Thymus (tissue), 14 donors: ENCODE measurements around the gene CALHM1. TPM values are rescaled to one million over a fixed set of nuclear protein-coding genes. Genes with fewer than 3 reads are reported as not detected.
"Not testable (repeated sequence)": the region's sequence is repeated elsewhere in the genome, so short reads cannot be mapped to it uniquely, and the experiment has no call there.

Experiments used
- DNase-seq, 9 donors: peaks; one replicate each; pipeline ENCODE4 v3.0.0-alpha.2; 2013; ENCODE audit warnings: low spot score in 9 of 9, low read depth in 6 of 9, missing footprints in 1 of 9
- H3K27ac ChIP-seq, 2 donors: one replicate each; pipeline ENCODE4 v1.5.1; 2013; ENCODE audit warnings: control low read depth in 1 of 2, low read depth in 1 of 2, low read length in 1 of 2, mild to moderate bottlenecking in 1 of 2, moderate library complexity in 1 of 2
- H3K27me3 ChIP-seq, 2 donors: one replicate each; pipeline ENCODE4 v1.5.1; 2013; ENCODE audit warnings: low read length in 1 of 2; ENCODE audit not compliant: control insufficient read depth in 2 of 2, insufficient read depth in 1 of 2
- H3K36me3 ChIP-seq, 2 donors: one replicate each; pipeline ENCODE4 v1.5.1; 2013; ENCODE audit warnings: low read length in 1 of 2, mild to moderate bottlenecking in 1 of 2, moderate library complexity in 1 of 2; ENCODE audit not compliant: control insufficient read depth in 2 of 2, insufficient read depth in 2 of 2
- H3K4me1 ChIP-seq, 2 donors: one replicate each; pipeline ENCODE4 v1.5.1; 2013; ENCODE audit warnings: low read length in 2 of 2; ENCODE audit not compliant: control insufficient read depth in 2 of 2, insufficient read depth in 2 of 2
- H3K4me3 ChIP-seq, 2 donors: one replicate each; pipeline ENCODE4 v1.5.1; 2013; ENCODE audit warnings: low read length in 2 of 2, control low read depth in 1 of 2, mild to moderate bottlenecking in 1 of 2
- H3K9me3 ChIP-seq, 2 donors: one replicate each; pipeline ENCODE4 v1.5.1; 2013; ENCODE audit warnings: low read length in 1 of 2, mild to moderate bottlenecking in 1 of 2; ENCODE audit not compliant: control insufficient read depth in 2 of 2, insufficient read depth in 1 of 2
- WGBS: extraction: QIAGEN DNeasy Blood & Tissue Kit; methylation state at CpG from one replicate; pipeline ENCODE4 v1.1.7; 2013; 5-methylcytosine and 5-hydroxymethylcytosine counted together
- long read RNA-seq, 10 donors: transcript quantifications; one replicate each; lab custom pipeline, GENCODE V29; 2026
- polyA plus RNA-seq: library from polyadenylated mRNA; stranded (reverse); fragments of 200-250 nt; gene quantifications from one replicate; pipeline ENCODE4 v1.2.3, GENCODE V29; 2013
- total RNA-seq: library from RNA; stranded (reverse); fragments of 120-200 nt; gene quantifications from one replicate; pipeline ENCODE4 v1.2.4, GENCODE V29; 2013
- donor health status: healthy.

Gene CALHM1
- total RNA-seq (0.09 TPM), polyA plus RNA-seq (0.05 TPM)
- long read RNA-seq, donor 1, result 0 reads
- long read RNA-seq, donor 2, result 0 reads
- long read RNA-seq, donor 3, result 0 reads
- long read RNA-seq, donor 4, result 0 reads
- long read RNA-seq, donor 5, result 0 reads
- long read RNA-seq, donor 6, result 0 reads
- long read RNA-seq, donor 7, result 0 reads
- long read RNA-seq, donor 8, result 0 reads
- long read RNA-seq, donor 9, result 0 reads
- long read RNA-seq, donor 10, result 0 reads

- no peaks in the 10 kb centered on the region for H3K9me3 ChIP-seq
- 40% methylated on average over 9 of the region's 9 CpGs for WGBS
- H3K36me3 ChIP-seq, result no peaks in the 10 kb centered on the region
Measured at GRCh38 chr10:103458720-103459119, at the start of gene CALHM1. CALHM1 (minus strand) TSS chr10:103458900; CDS start chr10:103458751, 149 bp downstream.

GRCh38 chr10:103507235-103508191, 48.8 kb upstream of the CALHM1 start:
- 76% methylated on average over 10 of the region's 10 CpGs for WGBS
- Histone ChIP-seq H3K27ac (peak overlapping the region in 1 of 2 donors; percentile 3), H3K4me3 (no peak overlapping the region), H3K27me3 (peaks cover 0 to 4% of the 10 kb centered on the region in 2 donors), H3K9me3 (no peaks in the 10 kb centered on the region), H3K4me1 (peaks cover 2 to 7% of the 10 kb centered on the region in 2 donors), H3K36me3 (no peaks in the 10 kb centered on the region)
- DNase-seq, result no peak

More at GRCh38 chr10:103458720-103459119, at the start of gene CALHM1:
- Histone ChIP-seq H3K4me1 (peaks cover 0 to 9% of the 10 kb centered on the region in 2 donors), H3K4me3 (no peak within 1 kb of the TSS), H3K27me3 (no peaks in the 10 kb centered on the region), H3K27ac (no peak within 1 kb of the TSS)
- DNase-seq, result peak in 3 of 9 donors; percentile 19 to 48 (median 24)

- Histone ChIP-seq H3K4me1 (peaks cover 2 to 7% of the 10 kb centered on the region in 2 donors), H3K27ac (no peak overlapping the region), H3K9me3 (no peaks in the 10 kb centered on the region), H3K36me3 (no peaks in the 10 kb centered on the region), H3K4me3 (no peak overlapping the region), H3K27me3 (peaks cover 0 to 4% of the 10 kb centered on the region in 2 donors)
- DNase-seq, result no peak
- WGBS, result over 99% methylated on average over 4 of the region's 4 CpGs
Measured at GRCh38 chr10:103506061-103506460, 47.4 kb upstream of the CALHM1 start.

GRCh38 chr10:103504181-103504783, 45.6 kb upstream of the CALHM1 start:
- H3K27ac ChIP-seq, result no peak overlapping the region
- 24% methylated on average over 10 of the region's 10 CpGs for WGBS
- H3K9me3 ChIP-seq, result no peaks in the 10 kb centered on the region
- no peaks in the 10 kb centered on the region for H3K36me3 ChIP-seq
- H3K4me1 ChIP-seq, result peaks cover 2 to 7% of the 10 kb centered on the region in 2 donors
- peak in 1 of 9 donors; percentile 28 for DNase-seq
- no peak overlapping the region for H3K4me3 ChIP-seq
- peaks cover 0 to 12% of the 10 kb centered on the region in 2 donors for H3K27me3 ChIP-seq

GRCh38 chr10:103503777-103504176, 45.1 kb upstream of the CALHM1 start:
- H3K9me3 ChIP-seq, DNase-seq, H3K4me1 ChIP-seq, H3K36me3 ChIP-seq, H3K27ac ChIP-seq, H3K4me3 ChIP-seq: not testable (repeated sequence)
- H3K27me3 ChIP-seq, result peaks cover 0 to 12% of the 10 kb centered on the region in 2 donors
- 96% methylated on average over 6 of the region's 6 CpGs for WGBS

- H3K4me1 ChIP-seq, result peaks cover 2 to 7% of the 10 kb centered on the region in 2 donors
- no peaks in the 10 kb centered on the region for H3K36me3 ChIP-seq
- 81% methylated on average over 13 of the region's 13 CpGs for WGBS
- H3K27ac ChIP-seq, result no peak overlapping the region
- no peaks in the 10 kb centered on the region for H3K9me3 ChIP-seq
- no peak for DNase-seq
- no peak overlapping the region for H3K4me3 ChIP-seq
- H3K27me3 ChIP-seq, result peaks cover 0 to 12% of the 10 kb centered on the region in 2 donors
Measured at GRCh38 chr10:103502849-103503660, 44.4 kb upstream of the CALHM1 start.

GRCh38 chr10:103501186-103501585, 42.5 kb upstream of the CALHM1 start:
- Histone ChIP-seq H3K36me3 (no peaks in the 10 kb centered on the region), H3K9me3 (no peaks in the 10 kb centered on the region), H3K27ac (no peak overlapping the region), H3K4me3 (no peak overlapping the region), H3K4me1 (peaks cover 2 to 7% of the 10 kb centered on the region in 2 donors), H3K27me3 (peaks cover 0 to 24% of the 10 kb centered on the region in 2 donors)
- DNase-seq, result no peak
- 96% methylated on average over 3 of the region's 3 CpGs for WGBS

- H3K4me3 ChIP-seq, result no peak overlapping the region
- no peak overlapping the region for H3K27ac ChIP-seq
- H3K36me3 ChIP-seq, result no peaks in the 10 kb centered on the region
- no peaks in the 10 kb centered on the region for H3K9me3 ChIP-seq
- H3K4me1 ChIP-seq, result peaks cover 2 to 7% of the 10 kb centered on the region in 2 donors
- no peak for DNase-seq
- WGBS, result 39% methylated on average over 6 of the region's 6 CpGs
- peaks cover under 1 to 31% of the 10 kb centered on the region in 2 donors for H3K27me3 ChIP-seq
Measured at GRCh38 chr10:103500481-103500880, 41.8 kb upstream of the CALHM1 start.
